Lung (tissue), 12 donors: Measurements from ENCODE around the gene CELSR1. TPM values are rescaled to one million over a fixed set of nuclear protein-coding genes. Genes with fewer than 3 reads are reported as not detected.

Experiments used
- ATAC-seq: fragments of 200-7000 bp; cut with Tn5 transposase; one replicate; pipeline ENCODE4 v1.9.1; 2020; ENCODE audit warnings: moderate number of reproducible peaks; ENCODE audit not compliant: insufficient read depth, low FRiP score
- DNase-seq, 3 donors: peaks; one replicate each; pipeline ENCODE4 v3.0.0-alpha.2; 2013 to 2017
- H3K27ac ChIP-seq, 2 donors: one replicate each; pipeline ENCODE4 v1.5.1; 2013; ENCODE audit warnings: mild to moderate bottlenecking in 2 of 2, moderate library complexity in 2 of 2, control low read depth in 1 of 2, inconsistent platforms in 1 of 2, low read depth in 1 of 2, low read length in 1 of 2
- H3K27me3 ChIP-seq, 3 donors: one replicate each; pipeline ENCODE4 v1.5.1; 2013; ENCODE audit warnings: low read length in 2 of 3; ENCODE audit not compliant: control insufficient read depth in 3 of 3, insufficient read depth in 3 of 3
- H3K36me3 ChIP-seq, 4 donors: one replicate each; pipeline ENCODE4 v1.5.1; 2013; ENCODE audit warnings: low read length in 4 of 4, mild to moderate bottlenecking in 1 of 4, moderate library complexity in 1 of 4; ENCODE audit not compliant: control insufficient read depth in 4 of 4, insufficient read depth in 4 of 4
- H3K4me1 ChIP-seq, 5 donors: one replicate each; pipeline ENCODE4 v1.5.1; 2013; ENCODE audit warnings: low read length in 5 of 5, mild to moderate bottlenecking in 2 of 5, moderate library complexity in 1 of 5; ENCODE audit not compliant: control insufficient read depth in 5 of 5, insufficient read depth in 5 of 5
- H3K4me3 ChIP-seq: one replicate; pipeline ENCODE4 v1.5.1; 2013; ENCODE audit warnings: mild to moderate bottlenecking, control low read depth, moderate library complexity
- H3K9ac ChIP-seq, 2 donors: one replicate each; pipeline ENCODE4 v1.5.1; 2013; ENCODE audit warnings: low read length in 2 of 2, control low read depth in 1 of 2; ENCODE audit not compliant: insufficient read depth in 1 of 2
- H3K9me3 ChIP-seq, 4 donors: one replicate each; pipeline ENCODE4 v1.5.1; 2013; ENCODE audit warnings: low read length in 3 of 4, mild to moderate bottlenecking in 1 of 4, moderate library complexity in 1 of 4; ENCODE audit not compliant: control insufficient read depth in 4 of 4, insufficient read depth in 3 of 4
- CTCF ChIP-seq: IDR thresholded peaks from 2 replicates; pipeline ENCODE4 v1.5.1; 2012; ENCODE audit warnings: mild to moderate bottlenecking; ENCODE audit errors: control extremely low read depth, extremely low read depth
- WGBS, 2 donors: extraction: QIAGEN DNeasy Blood & Tissue Kit; methylation state at CpG; one replicate each; pipeline ENCODE4 v1.1.7; 2013; 5-methylcytosine and 5-hydroxymethylcytosine counted together
- polyA plus RNA-seq, 2 donors: library from polyadenylated mRNA; stranded (reverse); fragments of 200-250 nt; gene quantifications; one replicate each; pipeline ENCODE4 v1.2.1, GENCODE V29; 2013
- total RNA-seq, 2 donors: library from RNA; depleted of rRNA in 1 of 2; stranded (reverse); fragments of >200 nt in 1 of 2; gene quantifications; one replicate each; pipeline ENCODE4 v1.2.1, GENCODE V29; 2014 to 2021
- donor health status: control.
- donor health status: control.
- donor health status: Bipolar disorder and iron deficiency.
- donor health status: healthy.
- donor health status: DM: yes; HTN: yes; CAD: no.

CELSR1 gene
- total and polyA plus RNA-seq, 4 donors: 14.0 to 65.9 (median 32.7) TPM

- Histone ChIP-seq H3K4me1 (peaks cover 0 to 14% (median 0%) of the 10 kb centered on the region in 5 donors), H3K9ac (no peak overlapping the region), H3K9me3 (peaks cover 0 to 1% (median 0%) of the 10 kb centered on the region in 4 donors), H3K4me3 (no peak overlapping the region), H3K36me3 (no peaks in the 10 kb centered on the region), H3K27me3 (peaks cover 0 to 2% (median 0%) of the 10 kb centered on the region in 3 donors), H3K27ac (no peak overlapping the region)
- DNase-seq (no peak), ATAC-seq (no peak)
- WGBS, 2 donors: 81 to 83% methylated on average over 11 of the region's 11 CpGs
- TF ChIP-seq CTCF: no peak
These were observed 116.2 kb downstream of the CELSR1 start for GRCh38 chr22:46421267-46421666.

GRCh38 chr22:46419754-46420571 lies 117.5 kb downstream of the CELSR1 start:
- no peak overlapping the region for H3K27ac ChIP-seq
- H3K9ac ChIP-seq: no peak overlapping the region
- peaks cover 0 to 23% (median 0%) of the 10 kb centered on the region in 5 donors for H3K4me1 ChIP-seq
- no peaks in the 10 kb centered on the region for H3K36me3 ChIP-seq
- TF ChIP-seq CTCF: no peak
- peaks cover 0 to 2% (median under 1%) of the 10 kb centered on the region in 3 donors for H3K27me3 ChIP-seq
- WGBS, 2 donors: 94 to 96% methylated on average over 27 of the region's 27 CpGs
- no peak for ATAC-seq
- no peaks in the 10 kb centered on the region for H3K9me3 ChIP-seq
- DNase-seq: no peak
- no peak overlapping the region for H3K4me3 ChIP-seq

GRCh38 chr22:46418827-46419226 lies 118.6 kb downstream of the CELSR1 start:
- DNase-seq: peak; percentile 66 to 70 (median 68)
- no peak overlapping the region for H3K4me3 ChIP-seq
- 69 to 70% methylated on average over 11 of the region's 11 CpGs for WGBS, 2 donors
- H3K27ac ChIP-seq: no peak overlapping the region
- TF ChIP-seq CTCF: no peak
- no peak overlapping the region for H3K9ac ChIP-seq
- H3K36me3 ChIP-seq: no peaks in the 10 kb centered on the region
- H3K4me1 ChIP-seq: peaks cover 0 to 27% (median 0%) of the 10 kb centered on the region in 5 donors
- ATAC-seq: no peak
- peaks cover 0 to 6% (median 5%) of the 10 kb centered on the region in 3 donors for H3K27me3 ChIP-seq
- peaks cover 0 to 3% (median 0%) of the 10 kb centered on the region in 4 donors for H3K9me3 ChIP-seq
